Endodermal cell (in vitro differentiated cells): Measurements from ENCODE around the gene DAPK1. TPM values are rescaled to one million over a fixed set of nuclear protein-coding genes. Genes with fewer than 3 reads are reported as not detected.

ENCODE experiments used
- DNase-seq: peaks from one replicate; pipeline ENCODE4 v3.0.0-alpha.2; 2017
- H3K27ac ChIP-seq: 2 replicates; pipeline ENCODE4 v1.5.1; 2013; ENCODE audit warnings: mild to moderate bottlenecking, low read depth, low read length, moderate library complexity
- H3K27me3 ChIP-seq: 2 replicates; pipeline ENCODE4 v1.6.1; 2013; ENCODE audit warnings: mild to moderate bottlenecking, low read length, moderate library complexity; ENCODE audit not compliant: insufficient read depth, control insufficient read depth, poor library complexity, severe bottlenecking
- H3K36me3 ChIP-seq: 2 replicates; pipeline ENCODE4 v1.7.0; 2013; ENCODE audit warnings: mild to moderate bottlenecking, low read length, moderate library complexity; ENCODE audit not compliant: control insufficient read depth, insufficient read depth
- H3K4me1 ChIP-seq: one replicate; pipeline ENCODE4 v1.7.0; 2013; ENCODE audit warnings: low read length; ENCODE audit not compliant: control insufficient read depth, insufficient read depth
- H3K4me3 ChIP-seq: 2 replicates; pipeline ENCODE4 v1.5.1; 2013; ENCODE audit warnings: mild to moderate bottlenecking, low read length, moderate library complexity
- H3K9ac ChIP-seq: 2 replicates; pipeline ENCODE4 v1.6.1; 2013; ENCODE audit warnings: mild to moderate bottlenecking, low read length, moderate library complexity; ENCODE audit not compliant: poor library complexity, severe bottlenecking; ENCODE audit errors: extremely low read depth
- H3K9me3 ChIP-seq: 2 replicates; pipeline ENCODE4 v1.6.1; 2013; ENCODE audit warnings: mild to moderate bottlenecking, low read length, moderate library complexity; ENCODE audit not compliant: control insufficient read depth
- H3K27ac Mint-ChIP-seq: 2 replicates; pipeline ENCODE4 v1.8.0; 2020; ENCODE audit warnings: mixed read lengths
- H3K27me3 Mint-ChIP-seq: 2 replicates; pipeline ENCODE4 v1.8.0; 2021; ENCODE audit warnings: mild to moderate bottlenecking, mixed read lengths; ENCODE audit not compliant: insufficient read depth
- H3K36me3 Mint-ChIP-seq: 2 replicates; pipeline ENCODE4 v1.8.0; 2020; ENCODE audit warnings: low read depth, mixed read lengths
- H3K4me1 Mint-ChIP-seq: 2 replicates; pipeline ENCODE4 v1.8.0; 2020; ENCODE audit warnings: mixed read lengths
- H3K4me3 Mint-ChIP-seq: 2 replicates; pipeline ENCODE4 v1.8.0; 2020; ENCODE audit warnings: mild to moderate bottlenecking, moderate library complexity, mixed read lengths
- H3K9me3 Mint-ChIP-seq: 2 replicates; pipeline ENCODE4 v1.8.0; 2020; ENCODE audit warnings: mild to moderate bottlenecking, mixed read lengths
- WGBS, 2 experiments: methylation state at CpG; one replicate each; pipeline versions ENCODE4 v1.1.5 to v1.1.7; 2013; ENCODE audit warnings: missing lambda C conversion rate in 2 of 2, mixed read lengths in 1 of 2; ENCODE audit not compliant: insufficient coverage in 1 of 2, insufficient read length in 1 of 2; 5-methylcytosine and 5-hydroxymethylcytosine counted together
- total RNA-seq, 2 donors: library from RNA; stranded (reverse); fragmentation: NEBNext Ultra II Directional in 1 of 2; extraction: Animal tissue kit (Norgen Biotek cat#: 25700) in 1 of 2; gene quantifications; 2 replicates in 1 of 2; 3 replicates in 1 of 2; pipeline ENCODE4 v1.2.1, GENCODE V29; 2021
- TF ChIP-seq, protein P1 (sequence below): fragments of 200-600 bp; sonication (generic); conservative IDR thresholded peaks from 2 replicates; pipeline ENCODE4 v1.5.0; 2021; ENCODE audit warnings: antibody characterized with exemption, mild to moderate bottlenecking

Gene DAPK1
- total RNA-seq, 2 donors from 2014 or later, result 117 to 139 TPM

DNA sequence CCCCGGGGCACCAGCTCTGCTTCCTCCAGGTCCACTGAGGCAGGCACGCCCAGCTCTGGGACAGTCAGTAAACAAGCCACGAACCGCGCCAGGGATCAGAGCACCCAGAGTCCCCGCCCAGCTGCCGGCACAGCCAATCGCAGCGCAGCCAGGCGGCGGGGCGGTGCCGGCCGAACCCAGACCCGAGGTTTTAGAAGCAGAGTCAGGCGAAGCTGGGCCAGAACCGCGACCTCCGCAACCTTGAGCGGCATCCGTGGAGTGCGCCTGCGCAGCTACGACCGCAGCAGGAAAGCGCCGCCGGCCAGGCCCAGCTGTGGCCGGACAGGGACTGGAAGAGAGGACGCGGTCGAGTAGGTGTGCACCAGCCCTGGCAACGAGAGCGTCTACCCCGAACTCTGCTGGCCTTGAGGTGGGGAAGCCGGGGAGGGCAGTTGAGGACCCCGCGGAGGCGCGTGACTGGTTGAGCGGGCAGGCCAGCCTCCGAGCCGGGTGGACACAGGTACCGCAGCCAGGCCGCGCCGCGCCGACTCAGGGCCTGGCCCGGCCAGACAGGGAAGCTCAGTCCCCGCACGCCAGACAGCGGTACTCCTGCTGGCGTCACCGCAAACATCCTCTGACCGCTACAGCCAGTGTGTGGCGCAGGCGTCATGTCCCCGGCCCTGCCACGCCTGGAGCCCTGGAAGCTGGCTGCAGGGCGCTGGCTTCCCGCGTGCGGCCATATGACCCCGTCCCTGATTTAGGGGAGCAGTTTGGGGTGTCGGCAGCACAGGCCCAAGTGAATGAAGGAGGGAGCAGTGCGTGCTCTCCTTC, 228.4 kb downstream of the DAPK1 start, which contains the start of gene CTSL:
Gene CTSL, plus strand, starts transcription at position 220 of the 810 bp plus-strand sequence. CDS start 1,485 bp downstream, outside the sequence.
- H3K36me3 Mint-ChIP-seq, result peaks cover 27% of the 10 kb centered on the region
- peak within 1 kb of the TSS; percentile 87 for H3K4me3 ChIP-seq
- 1% methylated on average over 22 to 67 of the region's 67 CpGs for WGBS, 2 experiments
- TF ChIP-seq, protein P1, sequence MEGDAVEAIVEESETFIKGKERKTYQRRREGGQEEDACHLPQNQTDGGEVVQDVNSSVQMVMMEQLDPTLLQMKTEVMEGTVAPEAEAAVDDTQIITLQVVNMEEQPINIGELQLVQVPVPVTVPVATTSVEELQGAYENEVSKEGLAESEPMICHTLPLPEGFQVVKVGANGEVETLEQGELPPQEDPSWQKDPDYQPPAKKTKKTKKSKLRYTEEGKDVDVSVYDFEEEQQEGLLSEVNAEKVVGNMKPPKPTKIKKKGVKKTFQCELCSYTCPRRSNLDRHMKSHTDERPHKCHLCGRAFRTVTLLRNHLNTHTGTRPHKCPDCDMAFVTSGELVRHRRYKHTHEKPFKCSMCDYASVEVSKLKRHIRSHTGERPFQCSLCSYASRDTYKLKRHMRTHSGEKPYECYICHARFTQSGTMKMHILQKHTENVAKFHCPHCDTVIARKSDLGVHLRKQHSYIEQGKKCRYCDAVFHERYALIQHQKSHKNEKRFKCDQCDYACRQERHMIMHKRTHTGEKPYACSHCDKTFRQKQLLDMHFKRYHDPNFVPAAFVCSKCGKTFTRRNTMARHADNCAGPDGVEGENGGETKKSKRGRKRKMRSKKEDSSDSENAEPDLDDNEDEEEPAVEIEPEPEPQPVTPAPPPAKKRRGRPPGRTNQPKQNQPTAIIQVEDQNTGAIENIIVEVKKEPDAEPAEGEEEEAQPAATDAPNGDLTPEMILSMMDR, result peak; percentile 64
- H3K4me1 Mint-ChIP-seq, result peaks cover 2% of the 10 kb centered on the region
- no peaks in the 10 kb centered on the region for H3K9me3 Mint-ChIP-seq
- H3K36me3 ChIP-seq, result peaks cover 29% of the 10 kb centered on the region
- H3K27ac Mint-ChIP-seq, result peak within 1 kb of the TSS; percentile 96
- H3K27me3 ChIP-seq, result peaks cover under 1% of the 10 kb centered on the region
- H3K9ac ChIP-seq, result peak within 1 kb of the TSS; percentile 75
- H3K27ac ChIP-seq, result peak within 1 kb of the TSS; percentile 16
- peak; percentile 97 for DNase-seq
- peaks cover 31% of the 10 kb centered on the region for H3K27me3 Mint-ChIP-seq
- no peaks in the 10 kb centered on the region for H3K9me3 ChIP-seq
- H3K4me1 ChIP-seq, result no peaks in the 10 kb centered on the region
- peak within 1 kb of the TSS; percentile 82 for H3K4me3 Mint-ChIP-seq

DNA sequence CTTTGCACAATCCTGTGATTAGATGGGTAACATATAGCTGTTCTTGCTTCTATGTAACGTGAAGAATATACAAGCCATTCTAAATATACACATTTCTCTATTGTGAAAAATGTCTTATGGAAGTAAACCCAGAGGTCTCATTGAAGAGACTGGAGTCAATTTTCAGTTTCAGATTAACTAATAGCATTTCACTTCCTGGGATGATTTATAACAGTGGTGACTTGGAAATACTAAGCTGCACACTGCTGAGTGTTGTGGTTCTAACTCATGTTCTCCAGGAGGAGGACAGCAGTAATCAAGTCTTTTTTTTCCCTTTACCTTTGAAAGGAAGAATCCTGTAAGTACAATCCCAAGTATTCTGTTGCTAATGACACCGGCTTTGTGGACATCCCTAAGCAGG, 231.6 kb downstream of the DAPK1 start:
- TF ChIP-seq, protein P1, result no peak
- WGBS, 2 experiments, result 96 to 100% methylated on average over 1 to 2 of the region's 2 CpGs

DNA sequence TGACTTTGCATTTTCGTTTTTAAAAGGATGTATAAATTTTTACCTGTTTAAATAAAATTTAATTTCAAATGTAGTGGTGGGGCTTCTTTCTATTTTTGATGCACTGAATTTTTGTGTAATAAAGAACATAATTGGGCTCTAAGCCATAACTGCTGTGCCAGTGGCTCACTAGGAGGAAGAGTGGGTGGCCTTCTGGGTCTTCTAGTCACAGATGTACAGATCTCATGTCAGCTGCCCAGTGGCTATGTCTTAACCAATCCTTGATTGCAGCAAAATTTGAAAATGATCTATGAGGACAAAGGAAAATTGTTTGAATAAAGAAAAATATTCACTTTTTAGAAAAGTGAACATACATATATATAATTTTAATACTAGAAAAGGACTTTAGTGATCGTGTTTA, 233.7 kb downstream of the DAPK1 start:
- Histone ChIP-seq H3K36me3 (peaks cover 29% of the 10 kb centered on the region), H3K27ac (no peak overlapping the region), H3K4me1 (no peaks in the 10 kb centered on the region), H3K4me3 (no peak overlapping the region), H3K9ac (no peak overlapping the region), H3K9me3 (no peaks in the 10 kb centered on the region), H3K27me3 (no peaks in the 10 kb centered on the region)
- no peak for DNase-seq
- H3K36me3 Mint-ChIP-seq, result peaks cover 30% of the 10 kb centered on the region
- no peak overlapping the region for H3K4me3 Mint-ChIP-seq
- peaks cover 3% of the 10 kb centered on the region for H3K27me3 Mint-ChIP-seq
- H3K27ac Mint-ChIP-seq, result no peak overlapping the region
- H3K9me3 Mint-ChIP-seq, result no peaks in the 10 kb centered on the region
- TF ChIP-seq, protein P1, result no peak
- peaks cover 2% of the 10 kb centered on the region for H3K4me1 Mint-ChIP-seq
- WGBS, 2 experiments, result 80 to 81% methylated on average over 1 of the region's 2 CpGs

More for the DNA sequence above, 231.6 kb downstream of the DAPK1 start:
- Histone ChIP-seq H3K27me3 (no peaks in the 10 kb centered on the region), H3K4me1 (no peaks in the 10 kb centered on the region), H3K27ac (no peak overlapping the region), H3K9ac (no peak overlapping the region), H3K4me3 (no peak overlapping the region), H3K36me3 (peaks cover 29% of the 10 kb centered on the region), H3K9me3 (no peaks in the 10 kb centered on the region)
- Mint-ChIP-seq H3K36me3 (peaks cover 30% of the 10 kb centered on the region), H3K27ac (no peak overlapping the region), H3K4me1 (peaks cover 2% of the 10 kb centered on the region), H3K9me3 (no peaks in the 10 kb centered on the region), H3K27me3 (peaks cover 12% of the 10 kb centered on the region), H3K4me3 (no peak overlapping the region)
- DNase-seq, result no peak
